B cell (primary cell): ENCODE measurements around the gene NCBP3. TPM values are rescaled to one million over a fixed set of nuclear protein-coding genes. Genes with fewer than 3 reads are reported as not detected.

ENCODE experiments used
- ATAC-seq: fragments of 200-7000 bp; cut with Tn5 transposase; one replicate; pipeline ENCODE4 v1.10.0; 2021; ENCODE audit warnings: low read depth, mild to moderate bottlenecking, moderate number of reproducible peaks, moderate library complexity
- CTCF ChIA-PET: fragments of 350-600 bp; sonication (Branson Sonifier 250); formaldehyde crosslinking; loops from one replicate; lab custom pipeline; 2021; ENCODE audit warnings: antibody characterized with exemption, inconsistent platforms; lab: Charles Lee
- POLR2A ChIA-PET: fragments of 350-600 bp; sonication (Branson Sonifier 250); formaldehyde crosslinking; loops from one replicate; lab custom pipeline; 2021; ENCODE audit warnings: antibody characterized with exemption; lab: Charles Lee
- DNase-seq: peaks from one replicate; pipeline ENCODE4 v3.0.0; 2013
- H2AFZ ChIP-seq: 2 replicates; pipeline ENCODE4 v1.6.1; 2012; ENCODE audit warnings: mild to moderate bottlenecking, low read depth, low read length; ENCODE audit not compliant: insufficient read depth, poor library complexity, severe bottlenecking
- H3K27ac ChIP-seq, 2 donors: 1 replicate in 1 of 2; 2 replicates in 1 of 2; pipeline ENCODE4 v1.5.1; 2012 to 2013; ENCODE audit warnings: low read length in 2 of 2, mild to moderate bottlenecking in 2 of 2, moderate library complexity in 1 of 2
- H3K27me3 ChIP-seq, 4 experiments: fragments of 200-600 bp in 1 of 4; sonication (generic) in 1 of 4; replicated peaks in 1 of 4; 1 replicate in 2 of 4; 2 replicates in 2 of 4; pipeline versions ENCODE4 v1.6.1 to v1.7.0; 2013 to 2016; ENCODE audit warnings: low read length in 3 of 4, mild to moderate bottlenecking in 2 of 4, mixed read lengths in 1 of 4, moderate library complexity in 1 of 4; ENCODE audit not compliant: insufficient read depth in 4 of 4, control insufficient read depth in 3 of 4; ENCODE audit errors: control extremely low read depth in 1 of 4
- H3K36me3 ChIP-seq, 2 experiments: replicated peaks in 1 of 2; 1 replicate in 1 of 2; 2 replicates in 1 of 2; pipeline versions ENCODE4 v1.6.1 to v1.7.1; 2013; ENCODE audit warnings: low read length in 1 of 2; ENCODE audit not compliant: insufficient read depth in 2 of 2, control insufficient read depth in 1 of 2; ENCODE audit errors: control extremely low read depth in 1 of 2, extremely low read depth in 1 of 2
- H3K4me1 ChIP-seq, 2 donors: fragments of 200-600 bp in 1 of 2; sonication (generic) in 1 of 2; 1 replicate in 1 of 2; 2 replicates in 1 of 2; pipeline versions ENCODE4 v1.5.1 to v1.6.1; 2013 to 2017; ENCODE audit warnings: low read length in 2 of 2; ENCODE audit not compliant: control insufficient read depth in 2 of 2, insufficient read depth in 2 of 2
- H3K4me2 ChIP-seq: replicated peaks from 2 replicates; pipeline ENCODE3; 2012; ENCODE audit warnings: mild to moderate bottlenecking, low read depth, low read length; ENCODE audit not compliant: poor library complexity, severe bottlenecking
- H3K4me3 ChIP-seq, 5 experiments: fragments of 200-600 bp in 1 of 5; sonication (generic) in 1 of 5; 1 replicate in 3 of 5; 2 replicates in 2 of 5; pipeline versions ENCODE4 v1.5.1 to v1.7.0; 2011 to 2016; ENCODE audit warnings: low read length in 4 of 5, mild to moderate bottlenecking in 4 of 5, low read depth in 2 of 5, control low read depth in 1 of 5, moderate library complexity in 1 of 5; ENCODE audit not compliant: insufficient read depth in 1 of 5; ENCODE audit errors: control extremely low read depth in 1 of 5, extremely low read depth in 1 of 5
- H3K79me2 ChIP-seq: fragments of 200-600 bp; sonication (generic); one replicate; pipeline ENCODE4 v1.6.0; 2016; ENCODE audit warnings: low read length; ENCODE audit not compliant: control insufficient read depth, insufficient read depth
- H3K9ac ChIP-seq: fragments of 200-600 bp; sonication (generic); 2 replicates; pipeline ENCODE4 v1.6.1; 2017; ENCODE audit warnings: mild to moderate bottlenecking, low read length, moderate library complexity
- H3K9me3 ChIP-seq, 3 donors: one replicate each; pipeline versions ENCODE4 v1.6.1 to v1.7.1; 2013; ENCODE audit warnings: low read length in 2 of 3; ENCODE audit not compliant: control insufficient read depth in 2 of 3, insufficient read depth in 1 of 3; ENCODE audit errors: control extremely low read depth in 1 of 3
- H4K20me1 ChIP-seq: 2 replicates; pipeline ENCODE4 v1.6.0; 2012; ENCODE audit warnings: mild to moderate bottlenecking, low read length; ENCODE audit not compliant: insufficient read depth, control insufficient read depth, poor library complexity, severe bottlenecking
- H3K27ac Mint-ChIP-seq: one replicate; pipeline ENCODE4 v1.8.0; 2021; ENCODE audit warnings: mixed read lengths
- H3K27me3 Mint-ChIP-seq: one replicate; pipeline ENCODE4 v1.8.0; 2021; ENCODE audit warnings: mixed read lengths
- H3K4me1 Mint-ChIP-seq: one replicate; pipeline ENCODE4 v1.8.0; 2021; ENCODE audit warnings: mixed read lengths
- H3K4me3 Mint-ChIP-seq: one replicate; pipeline ENCODE4 v1.8.0; 2021; ENCODE audit warnings: mixed read lengths
- H3K9me3 Mint-ChIP-seq: one replicate; pipeline ENCODE4 v1.8.0; 2022; ENCODE audit warnings: mixed read lengths; ENCODE audit not compliant: insufficient read depth
- EZH2 ChIP-seq: IDR thresholded peaks from 2 replicates; pipeline ENCODE4 v1.6.1; 2012; ENCODE audit warnings: borderline replicate concordance, low read depth, mild to moderate bottlenecking, moderate library complexity, low read length; ENCODE audit not compliant: insufficient read depth, poor library complexity, severe bottlenecking
- WGBS: methylation state at CpG from one replicate; pipeline ENCODE4 v1.1.5; 2013; ENCODE audit warnings: missing lambda C conversion rate; ENCODE audit not compliant: insufficient coverage; 5-methylcytosine and 5-hydroxymethylcytosine counted together
- intact Hi-C: fragments of 100-400 bp; cut with micrococcal nuclease; formaldehyde crosslinking; loops from one replicate; pipeline ENCODE4 v1.10.0; 2022
- polyA plus RNA-seq: library from polyadenylated mRNA; depleted of rRNA; stranded (reverse); fragments of >200 nt; gene quantifications from 2 replicates; pipeline ENCODE4 v1.2.3, GENCODE V29; 2012
- total RNA-seq, 2 donors: library from RNA; stranded (reverse); fragments of 120-200 nt in 1 of 2; gene quantifications; 1 replicate in 1 of 2; 2 replicates in 1 of 2; pipeline versions ENCODE4 v1.2.3 to v1.2.4, GENCODE V29; 2013 to 2022
- TF ChIP-seq, protein P1 (sequence below): fragments of 200-600 bp; IDR thresholded peaks from one replicate; pipeline ENCODE4 v1.8.0; 2022; ENCODE audit warnings: antibody characterized with exemption, mild to moderate bottlenecking

NCBP3 gene
- total and polyA plus RNA-seq, 2 donors (not counting 1 experiment from before 2014, with no cell fraction given) = 11.1 to 71.7 TPM

DNA sequence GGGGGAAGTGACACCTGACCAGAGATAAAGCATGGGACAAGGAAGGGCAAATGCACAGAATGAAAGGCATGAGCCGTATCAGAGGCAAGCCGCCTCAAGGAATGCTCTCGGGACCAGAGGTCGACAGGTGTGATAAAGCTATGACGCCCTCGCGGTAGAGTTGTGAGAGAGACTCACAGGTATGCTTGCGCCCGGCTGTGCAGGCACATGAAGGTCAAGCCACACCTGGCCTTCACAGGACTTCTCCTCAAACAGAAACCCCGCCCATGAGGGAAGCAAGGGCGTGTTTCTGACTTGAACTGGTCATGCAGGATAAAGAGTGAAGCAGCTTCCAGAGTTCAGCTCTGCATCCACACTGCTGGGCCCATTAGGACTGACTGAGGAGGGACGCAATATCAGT, 7.8 kb downstream of the NCBP3 start:
- intact Hi-C loops = no loop called here
- Mint-ChIP-seq H3K4me3 (no peak overlapping the region), H3K9me3 (no peaks in the 10 kb centered on the region), H3K4me1 (peaks cover 6% of the 10 kb centered on the region), H3K27ac (no peak overlapping the region), H3K27me3 (no peaks in the 10 kb centered on the region)
- no peak overlapping the region for H2AFZ ChIP-seq
- 94% methylated on average over 10 of the region's 12 CpGs for WGBS
- CTCF ChIA-PET = interaction anchor here (1.3 to 3.2 kb wide), 4 partner anchors 8 to 166 kb away, joined by 3 to 18 read pairs (median 10); partner anchors contain the start of gene NCBP3
- H3K4me2 ChIP-seq = no peak overlapping the region
- ATAC-seq (no peak), DNase-seq (no peak)
- H3K9ac ChIP-seq = no peak overlapping the region
- peaks cover 61% of the 10 kb centered on the region for H3K79me2 ChIP-seq
- TF ChIP-seq, protein P1, sequence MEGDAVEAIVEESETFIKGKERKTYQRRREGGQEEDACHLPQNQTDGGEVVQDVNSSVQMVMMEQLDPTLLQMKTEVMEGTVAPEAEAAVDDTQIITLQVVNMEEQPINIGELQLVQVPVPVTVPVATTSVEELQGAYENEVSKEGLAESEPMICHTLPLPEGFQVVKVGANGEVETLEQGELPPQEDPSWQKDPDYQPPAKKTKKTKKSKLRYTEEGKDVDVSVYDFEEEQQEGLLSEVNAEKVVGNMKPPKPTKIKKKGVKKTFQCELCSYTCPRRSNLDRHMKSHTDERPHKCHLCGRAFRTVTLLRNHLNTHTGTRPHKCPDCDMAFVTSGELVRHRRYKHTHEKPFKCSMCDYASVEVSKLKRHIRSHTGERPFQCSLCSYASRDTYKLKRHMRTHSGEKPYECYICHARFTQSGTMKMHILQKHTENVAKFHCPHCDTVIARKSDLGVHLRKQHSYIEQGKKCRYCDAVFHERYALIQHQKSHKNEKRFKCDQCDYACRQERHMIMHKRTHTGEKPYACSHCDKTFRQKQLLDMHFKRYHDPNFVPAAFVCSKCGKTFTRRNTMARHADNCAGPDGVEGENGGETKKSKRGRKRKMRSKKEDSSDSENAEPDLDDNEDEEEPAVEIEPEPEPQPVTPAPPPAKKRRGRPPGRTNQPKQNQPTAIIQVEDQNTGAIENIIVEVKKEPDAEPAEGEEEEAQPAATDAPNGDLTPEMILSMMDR = no peak
- no peak for TF ChIP-seq EZH2
- no peaks in the 10 kb centered on the region for H3K4me1 ChIP-seq
- H3K9me3 ChIP-seq = no peaks in the 10 kb centered on the region
- no peaks in the 10 kb centered on the region for H3K27me3 ChIP-seq
- peaks cover 0 to 61% of the 10 kb centered on the region in 2 experiments for H3K36me3 ChIP-seq
- POLR2A ChIA-PET = no interaction called here
- H4K20me1 ChIP-seq = peaks cover 16% of the 10 kb centered on the region
- no peak overlapping the region for H3K4me3 ChIP-seq
- H3K27ac ChIP-seq = no peak overlapping the region

DNA sequence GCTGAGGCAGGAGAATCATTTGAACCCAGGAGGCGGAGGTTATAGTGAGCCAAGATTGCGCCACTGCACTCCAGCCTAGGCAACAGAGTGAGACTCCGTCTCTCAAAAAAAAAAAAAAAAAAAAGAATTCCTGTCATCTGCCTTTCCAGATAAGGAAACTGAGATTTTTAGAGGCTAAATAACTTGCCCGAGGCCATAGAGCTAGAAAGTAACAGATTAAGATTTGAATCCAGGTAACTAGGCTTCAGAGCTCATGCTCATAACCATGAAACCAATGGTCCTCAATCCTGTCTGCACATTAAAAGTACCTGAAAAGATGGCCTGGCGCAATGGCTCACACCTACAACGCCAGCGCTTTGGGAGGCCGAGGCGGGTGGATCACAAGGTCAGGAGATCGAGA, 9.5 kb downstream of the NCBP3 start:
- ChIA-PET CTCF (interaction anchor here (0.6 to 3.2 kb wide), 3 partner anchors 9 to 113 kb away, joined by 3 to 18 read pairs (median 14); partner anchors contain the start of gene NCBP3), POLR2A (interaction anchor here (0.7 kb wide), 1 partner anchor 113 kb away, joined by 6 read pairs; no protein-coding TSS in a partner anchor)
- ATAC-seq = no peak
- no peaks in the 10 kb centered on the region for H3K27me3 ChIP-seq
- intact Hi-C loops = no loop called here
- Mint-ChIP-seq H3K27ac (no peak overlapping the region), H3K4me3 (no peak overlapping the region), H3K4me1 (peaks cover 6% of the 10 kb centered on the region), H3K9me3 (no peaks in the 10 kb centered on the region), H3K27me3 (no peaks in the 10 kb centered on the region)
- no peak for TF ChIP-seq EZH2
- TF ChIP-seq, protein P1 = no peak
- H3K4me1 ChIP-seq = no peaks in the 10 kb centered on the region
- H3K4me2 ChIP-seq = no peak overlapping the region
- DNase-seq = no peak
- peaks cover 11% of the 10 kb centered on the region for H4K20me1 ChIP-seq
- H3K27ac ChIP-seq = no peak overlapping the region
- H3K79me2 ChIP-seq = peaks cover 48% of the 10 kb centered on the region
- H3K9ac ChIP-seq = no peak overlapping the region
- peaks cover 0 to 48% of the 10 kb centered on the region in 2 experiments for H3K36me3 ChIP-seq
- H3K4me3 ChIP-seq = no peak overlapping the region
- H2AFZ ChIP-seq = no peak overlapping the region
- H3K9me3 ChIP-seq = no peaks in the 10 kb centered on the region
- 100% methylated on average over 3 of the region's 10 CpGs for WGBS
